Prostate gland (tissue), 2 donors: ENCODE measurements around the gene TUBB4B.

Experiments used
- POLR2A ChIP-seq: fragments of 450-650 bp; IDR thresholded peaks from one replicate; pipeline ENCODE4 v1.6.1; 2016; ENCODE audit warnings: antibody characterized with exemption, mild to moderate bottlenecking
- TF ChIP-seq, protein P1 (sequence below), 4 experiments: fragments of 200-600 bp in 2 of 4; fragments of 450-650 bp in 2 of 4; sonication (generic) in 2 of 4; IDR thresholded peaks; 1 replicate in 3 of 4; 2 replicates in 1 of 4; pipeline ENCODE4 v1.5.1; 2016 to 2019; ENCODE audit warnings: antibody characterized with exemption in 4 of 4, mild to moderate bottlenecking in 2 of 4, moderate library complexity in 2 of 4

GRCh38 chr9:137211532-137211931 lies 29.6 kb upstream of the TUBB4B start:
- TF ChIP-seq, protein P1, sequence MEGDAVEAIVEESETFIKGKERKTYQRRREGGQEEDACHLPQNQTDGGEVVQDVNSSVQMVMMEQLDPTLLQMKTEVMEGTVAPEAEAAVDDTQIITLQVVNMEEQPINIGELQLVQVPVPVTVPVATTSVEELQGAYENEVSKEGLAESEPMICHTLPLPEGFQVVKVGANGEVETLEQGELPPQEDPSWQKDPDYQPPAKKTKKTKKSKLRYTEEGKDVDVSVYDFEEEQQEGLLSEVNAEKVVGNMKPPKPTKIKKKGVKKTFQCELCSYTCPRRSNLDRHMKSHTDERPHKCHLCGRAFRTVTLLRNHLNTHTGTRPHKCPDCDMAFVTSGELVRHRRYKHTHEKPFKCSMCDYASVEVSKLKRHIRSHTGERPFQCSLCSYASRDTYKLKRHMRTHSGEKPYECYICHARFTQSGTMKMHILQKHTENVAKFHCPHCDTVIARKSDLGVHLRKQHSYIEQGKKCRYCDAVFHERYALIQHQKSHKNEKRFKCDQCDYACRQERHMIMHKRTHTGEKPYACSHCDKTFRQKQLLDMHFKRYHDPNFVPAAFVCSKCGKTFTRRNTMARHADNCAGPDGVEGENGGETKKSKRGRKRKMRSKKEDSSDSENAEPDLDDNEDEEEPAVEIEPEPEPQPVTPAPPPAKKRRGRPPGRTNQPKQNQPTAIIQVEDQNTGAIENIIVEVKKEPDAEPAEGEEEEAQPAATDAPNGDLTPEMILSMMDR (IDR thresholded peaks at IDR 0.05), result no peak
- TF ChIP-seq POLR2A, result no peak
